GM21526 (cell line): ENCODE results near the gene SMIM17.
"Not testable (repeated sequence)": the region's sequence is repeated elsewhere in the genome, so short reads cannot be mapped to it uniquely, and the experiment has no call there.

ENCODE experiments used
- ATAC-seq: cut with Tn5 transposase; IDR thresholded peaks from one replicate; pipeline ENCODE4 v1.9.1; 2021; ENCODE audit warnings: moderate library complexity; ENCODE audit not compliant: unreplicated experiment, low FRiP score

The SMIM17 gene

DNA sequence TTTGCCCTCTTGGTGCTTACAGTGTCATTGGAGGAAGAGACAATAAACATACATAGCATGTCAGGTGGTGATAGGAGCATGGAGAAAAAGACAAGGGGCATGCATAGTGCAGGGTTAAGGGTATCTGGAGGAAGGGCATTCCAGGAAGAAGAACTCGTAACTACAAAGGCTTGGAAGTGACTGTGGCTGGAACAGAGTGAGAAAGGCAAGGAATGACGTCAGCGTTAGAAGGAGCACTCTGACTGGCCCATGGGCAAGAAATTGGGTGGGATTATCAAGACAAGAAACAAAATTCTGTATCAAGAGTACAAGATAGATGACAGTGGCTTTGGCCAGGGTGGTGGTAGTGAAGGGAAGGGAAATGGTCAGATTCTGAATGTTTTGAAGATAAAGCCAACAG lies 11.2 kb downstream of the SMIM17 start:
- no peak for ATAC-seq

DNA sequence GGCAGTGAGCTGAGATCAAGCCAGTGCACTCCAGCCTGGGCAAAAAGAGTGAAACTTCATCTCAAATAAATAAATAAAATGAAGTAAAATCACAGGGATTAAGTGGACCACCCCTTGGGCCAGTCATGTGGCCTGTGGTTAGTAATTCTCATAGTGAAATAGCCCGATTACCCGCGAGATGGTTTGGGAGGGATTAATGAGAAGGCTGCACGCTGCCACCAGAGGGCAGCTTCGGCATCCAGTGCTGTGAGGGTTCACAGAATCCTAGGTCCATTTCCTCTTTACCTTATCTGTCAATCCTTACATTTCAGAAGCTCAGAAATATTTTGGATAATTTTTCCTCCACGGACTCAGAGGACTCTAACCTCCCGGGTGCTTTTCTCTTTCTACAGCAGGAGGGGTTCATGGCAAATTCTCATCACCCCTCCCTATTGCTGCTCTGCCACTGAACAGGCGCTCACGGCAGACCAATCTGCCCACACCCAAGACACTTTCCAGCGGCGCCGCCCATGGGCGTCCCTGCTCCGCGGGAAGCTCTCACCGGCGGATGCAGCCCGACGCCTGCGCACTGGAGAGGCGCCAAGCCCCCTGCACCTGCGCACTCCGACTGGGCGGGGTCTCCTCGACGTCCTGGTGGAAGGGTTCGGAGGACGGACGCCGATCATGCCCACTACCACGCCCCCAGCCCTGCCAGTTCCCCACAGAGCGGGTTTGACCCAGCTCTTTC lies 17.6 kb downstream of the SMIM17 start:
- no peak for ATAC-seq

DNA sequence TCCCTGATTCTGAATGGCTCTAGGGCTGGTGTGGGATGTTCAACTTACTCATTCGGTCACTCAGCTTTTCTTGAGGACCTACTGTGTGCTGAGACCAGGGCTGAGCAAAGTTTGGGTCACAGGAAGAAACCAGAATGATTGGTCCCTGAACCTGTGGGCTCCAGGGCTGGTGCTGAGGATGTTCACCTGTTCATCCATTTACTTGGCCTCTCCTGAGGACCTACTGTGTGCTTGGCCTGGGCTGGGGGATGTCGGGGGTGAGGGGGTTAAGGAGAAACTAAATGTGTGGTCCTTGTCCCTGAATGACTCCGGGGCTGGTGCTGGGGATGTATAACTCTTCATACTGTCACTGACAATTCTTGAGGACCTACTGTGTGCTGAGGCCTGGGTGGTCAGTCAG lies 18.3 kb downstream of the SMIM17 start:
- ATAC-seq: no peak

DNA sequence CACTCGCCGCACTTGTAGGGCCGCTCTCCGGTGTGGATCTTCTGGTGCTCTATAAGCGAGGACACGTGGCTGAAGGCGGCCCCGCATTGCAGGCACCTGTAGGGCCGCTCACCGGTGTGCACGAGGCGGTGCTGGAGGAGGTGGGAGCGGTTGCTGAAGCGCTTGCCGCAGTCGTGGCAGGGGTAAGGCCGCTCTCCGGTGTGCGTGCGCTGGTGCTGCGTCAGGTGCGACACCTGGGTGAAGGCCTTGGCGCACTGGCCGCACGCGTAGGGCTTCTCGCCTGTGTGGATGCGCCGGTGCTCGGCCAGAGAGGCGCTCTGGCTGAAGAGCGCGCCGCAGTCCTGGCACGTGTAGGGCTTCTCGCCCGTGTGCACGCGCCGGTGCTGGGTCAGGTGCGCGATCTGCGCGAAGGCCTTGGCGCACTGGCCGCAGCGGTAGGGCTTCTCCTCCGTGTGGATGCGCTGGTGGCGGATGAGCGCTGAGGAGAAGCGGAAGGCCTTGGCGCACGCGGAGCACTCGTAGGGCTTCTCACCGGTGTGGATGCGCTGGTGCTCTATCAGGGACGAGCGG lies 21.1 kb downstream of the SMIM17 start:
- ATAC-seq: no peak

DNA sequence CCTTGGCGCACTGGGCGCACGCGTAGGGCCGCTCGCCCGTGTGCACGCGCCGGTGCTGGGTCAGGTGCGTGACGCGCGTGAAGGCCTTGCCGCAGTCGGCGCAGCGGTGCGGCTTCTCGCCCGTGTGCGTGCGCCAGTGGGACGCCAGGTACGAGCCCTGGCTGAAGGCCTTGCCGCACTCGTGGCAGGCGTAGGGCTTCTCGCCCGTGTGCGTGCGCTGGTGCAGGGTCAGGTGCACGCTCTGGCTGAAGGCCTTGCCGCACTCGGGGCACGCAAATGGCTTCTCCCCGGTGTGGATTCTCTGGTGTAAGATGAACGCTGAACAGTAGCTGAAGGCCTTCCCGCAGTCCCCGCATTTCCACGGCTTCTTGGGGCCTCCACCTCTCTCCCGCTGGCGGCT lies 21.6 kb downstream of the SMIM17 start:
- no peak for ATAC-seq

DNA sequence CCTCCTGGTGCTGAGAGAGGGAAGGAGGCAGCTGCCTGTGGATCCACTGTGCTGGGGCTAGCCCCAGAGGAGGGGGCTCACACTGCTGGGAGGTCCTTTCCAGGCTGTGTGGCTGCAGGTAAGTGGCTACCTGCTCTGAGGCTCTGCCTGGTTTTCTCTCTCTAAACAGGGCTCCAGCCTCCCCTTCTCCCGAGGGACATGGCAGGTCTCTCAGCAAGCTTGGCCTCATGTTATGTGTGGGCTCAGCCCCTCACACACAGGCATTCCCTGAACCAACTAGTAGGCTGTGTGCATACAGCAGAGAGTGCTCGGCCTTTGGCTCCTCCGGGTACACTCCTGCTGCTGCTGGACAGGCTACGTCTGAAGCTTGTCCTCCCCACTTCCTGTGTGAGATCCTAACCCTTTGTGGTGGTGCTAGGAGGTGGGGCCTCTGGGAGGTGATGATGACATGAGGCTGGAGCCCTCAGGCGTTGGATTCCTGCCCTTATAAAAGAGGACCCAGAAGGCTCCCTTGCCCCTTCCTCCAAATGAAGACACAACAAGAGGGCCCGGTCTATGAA lies 24.4 kb downstream of the SMIM17 start:
- no peak for ATAC-seq

DNA sequence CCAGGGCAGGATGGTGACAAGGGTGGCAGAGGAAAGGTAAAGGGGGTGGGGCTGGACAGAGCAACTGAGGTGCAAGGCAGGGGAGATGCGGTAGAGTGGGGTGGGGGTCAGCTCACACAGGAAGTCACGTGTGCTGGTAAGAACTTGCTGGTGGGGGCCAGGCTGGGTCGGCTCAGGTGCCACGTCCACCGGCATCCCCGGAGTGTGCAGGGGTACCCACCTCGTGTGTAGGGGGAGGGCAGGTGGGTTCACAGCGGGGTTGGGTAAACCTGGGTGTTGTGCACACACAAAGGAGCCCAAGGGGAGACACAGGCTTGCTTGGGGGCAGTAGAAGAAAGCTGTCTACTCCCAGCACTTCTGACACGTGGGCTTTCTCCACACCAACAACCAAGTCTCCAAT lies 25.7 kb downstream of the SMIM17 start:
- ATAC-seq: no peak

DNA sequence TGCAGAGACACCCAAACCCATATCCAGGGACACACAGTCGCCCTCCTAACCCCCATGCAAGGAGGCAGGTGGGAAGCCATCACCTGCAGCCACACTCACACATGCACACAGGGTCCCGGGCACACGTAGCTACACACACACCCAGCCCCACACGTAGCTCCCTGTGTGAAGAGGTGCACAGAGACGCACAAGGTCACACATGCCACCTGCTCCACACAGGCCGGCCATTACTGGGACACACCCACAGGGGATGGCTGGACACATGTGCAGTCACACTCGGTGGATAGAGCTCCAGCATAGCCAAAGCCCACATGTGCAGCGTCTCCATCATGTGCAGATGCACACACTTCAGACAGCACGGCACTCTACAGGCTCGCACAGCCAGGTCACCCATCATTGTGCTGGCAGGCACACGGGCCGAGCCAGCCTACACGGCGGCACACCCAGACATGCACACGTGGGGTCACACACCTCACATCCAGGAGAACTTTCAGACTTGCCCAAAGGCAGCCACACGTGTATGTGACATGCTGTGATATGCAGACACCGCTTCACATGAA lies 27.5 kb downstream of the SMIM17 start:
- ATAC-seq: no peak

DNA sequence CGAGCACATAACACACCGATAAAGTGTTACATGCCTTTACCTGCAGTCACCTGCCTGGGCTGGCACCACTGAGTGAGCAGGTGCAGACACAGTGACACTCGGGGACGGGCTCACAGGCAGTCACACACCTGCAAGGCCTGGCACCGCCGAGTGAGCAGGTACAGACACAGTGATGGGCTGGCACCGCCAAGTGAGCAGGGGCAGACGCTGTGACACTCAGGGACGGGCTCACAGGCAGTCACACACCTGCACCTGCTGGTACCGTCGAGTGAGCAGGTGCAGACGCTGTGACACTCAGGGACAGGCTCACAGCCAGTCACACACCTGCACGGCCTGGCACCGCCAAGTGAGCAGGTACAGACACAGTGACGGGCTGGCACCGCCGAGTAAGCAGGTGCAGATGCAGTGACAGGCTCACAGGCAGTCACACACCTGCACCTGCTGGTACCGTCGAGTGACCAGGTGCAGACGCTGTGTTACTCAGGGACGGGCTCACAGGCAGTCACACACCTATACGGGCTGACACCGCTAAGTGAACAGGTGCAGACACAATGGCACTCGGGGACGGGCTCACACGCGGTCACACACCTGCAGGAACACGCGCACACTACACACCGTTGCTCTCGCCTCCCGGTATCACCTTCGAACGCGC lies 28.1 kb downstream of the SMIM17 start:
- no peak for ATAC-seq

DNA sequence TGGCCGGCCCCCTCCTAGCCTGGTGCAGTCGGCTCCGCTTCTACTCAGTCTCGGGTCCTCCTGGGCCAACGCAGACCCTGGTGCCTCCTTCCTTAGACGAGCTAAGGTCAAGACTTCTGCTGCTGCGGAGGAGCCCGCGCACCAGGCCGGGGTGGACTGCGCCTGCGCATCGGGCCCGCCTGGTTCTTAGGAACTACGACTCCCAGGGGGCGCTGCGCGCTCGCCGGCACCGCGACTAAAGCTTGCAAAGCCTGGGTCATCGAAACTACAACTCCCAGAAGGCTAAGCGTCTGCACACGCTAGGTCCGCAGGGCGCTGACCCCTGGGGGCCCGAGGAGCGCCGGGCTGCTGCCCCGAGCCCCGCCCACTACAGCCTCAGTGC lies 28.6 kb downstream of the SMIM17 start, which contains the start of gene ZNF835:
Gene ZNF835, minus strand, starts transcription at position 145 of the 382 bp plus-strand sequence. CDS start 6,559 bp downstream, outside the sequence.
- no peak for ATAC-seq

DNA sequence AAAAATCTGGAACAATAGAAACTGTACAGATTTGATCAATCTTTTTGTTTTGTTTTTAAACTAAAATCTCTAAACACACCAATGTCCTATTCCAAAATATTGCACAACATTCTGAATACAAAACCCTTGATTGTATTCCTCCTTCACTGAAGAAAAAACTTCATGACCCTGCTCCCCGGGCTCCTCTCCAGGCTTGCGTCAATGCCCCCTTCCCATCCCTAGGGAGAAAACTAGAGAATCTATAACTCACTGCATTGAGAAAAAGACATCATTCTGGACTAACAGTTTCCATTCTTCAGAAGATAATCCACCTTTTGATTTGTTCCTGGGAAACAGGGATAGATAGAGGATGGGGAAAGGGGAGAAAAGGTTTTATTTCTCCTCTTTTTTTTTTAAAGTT lies 29.7 kb downstream of the SMIM17 start:
- ATAC-seq: not testable (repeated sequence)

DNA sequence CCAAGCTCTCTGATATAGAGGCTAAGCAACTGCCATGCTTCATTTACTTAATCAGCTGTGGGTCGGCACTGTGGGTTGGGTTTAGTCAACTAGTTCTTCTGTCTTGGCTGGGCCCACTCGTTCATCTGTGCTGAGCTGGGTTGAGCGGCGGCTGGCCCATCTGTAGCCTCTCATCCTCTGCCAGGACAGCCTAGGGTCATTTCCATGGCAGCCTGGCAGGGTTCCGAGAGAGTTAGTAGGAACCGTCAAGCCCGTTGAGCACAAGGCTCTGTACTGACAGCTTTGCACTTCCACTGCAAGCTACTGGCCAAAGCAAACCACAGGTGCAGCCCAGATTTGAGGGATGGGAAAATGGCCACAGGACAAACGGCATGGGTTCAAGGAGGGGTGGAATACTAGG lies 35.2 kb downstream of the SMIM17 start:
- ATAC-seq: no peak

DNA sequence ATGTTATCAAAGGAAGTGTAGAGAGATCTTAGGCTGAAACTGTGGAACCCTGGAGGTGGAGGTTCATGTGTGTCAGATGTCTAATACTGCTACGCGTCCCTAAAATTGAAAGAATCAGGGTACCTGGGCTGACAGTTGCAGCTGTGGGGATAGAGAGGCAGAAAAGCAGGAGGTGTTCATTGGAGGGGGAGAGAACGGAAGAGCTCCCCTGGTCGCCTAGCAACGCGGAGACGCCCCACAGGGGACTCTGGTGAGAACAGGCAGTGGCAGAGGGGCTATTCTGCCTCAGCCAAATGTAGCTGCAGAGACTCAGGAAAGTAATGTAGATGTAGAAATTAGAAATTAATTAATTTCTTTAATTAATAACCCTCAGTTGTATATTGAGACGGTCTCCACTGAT lies 38.7 kb downstream of the SMIM17 start:
- no peak for ATAC-seq

DNA sequence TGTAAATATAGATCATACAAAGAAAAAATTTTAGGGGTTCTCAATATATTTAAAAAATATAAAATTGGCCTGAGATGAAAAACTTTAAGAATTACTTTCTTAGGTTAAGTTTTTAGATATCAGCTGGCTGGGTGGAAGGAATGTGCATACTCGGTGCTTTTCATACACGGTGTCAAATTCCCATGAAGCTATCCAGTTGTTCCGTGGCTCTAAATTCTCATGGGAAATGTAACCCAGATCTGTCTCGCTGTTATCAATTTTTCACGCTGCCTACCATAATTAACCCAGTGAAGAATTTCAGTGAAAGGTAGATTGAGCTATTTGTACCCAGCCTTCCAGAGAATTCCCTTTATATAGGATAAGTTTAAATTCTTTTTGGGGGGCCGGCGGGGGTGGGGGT lies 40.2 kb downstream of the SMIM17 start:
- no peak for ATAC-seq

DNA sequence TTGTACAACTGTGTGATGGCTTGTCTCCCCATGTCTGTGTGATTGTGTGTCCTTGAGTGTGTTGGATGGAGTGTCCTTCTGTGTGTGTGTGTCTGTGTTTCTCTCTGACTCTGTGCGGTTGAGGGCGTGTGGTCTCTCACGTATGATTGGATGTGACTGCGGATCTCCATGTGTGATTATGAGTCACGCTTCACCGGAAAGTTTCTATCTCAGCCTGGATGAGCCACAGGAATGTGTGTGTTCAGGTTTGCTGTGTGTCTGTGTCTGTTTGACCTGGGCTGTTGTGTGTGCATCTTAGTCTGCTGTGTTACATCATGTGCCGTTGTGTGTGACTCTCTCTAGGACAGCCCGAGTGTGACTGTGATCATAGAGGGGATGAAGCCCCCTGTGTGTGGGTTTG lies 44.1 kb downstream of the SMIM17 start:
- ATAC-seq: no peak

DNA sequence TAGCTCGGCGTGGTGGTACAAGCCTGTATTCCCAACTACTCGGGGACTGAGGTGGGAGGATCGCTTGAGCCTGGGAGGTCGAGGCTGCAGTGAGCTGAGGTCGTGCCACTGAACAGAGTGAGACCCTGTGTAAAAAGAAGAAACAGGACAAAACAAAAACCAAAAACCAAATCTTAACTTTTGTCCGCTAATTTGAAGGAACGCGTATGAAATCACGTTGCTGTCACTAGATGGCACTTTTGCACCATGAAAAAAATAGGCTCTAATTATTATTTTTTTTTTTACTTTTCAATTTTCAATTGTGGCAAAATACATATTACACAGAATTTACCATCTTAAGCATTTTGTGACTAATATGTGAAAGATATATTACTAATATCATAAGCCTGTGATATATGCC lies 46.2 kb downstream of the SMIM17 start:
- ATAC-seq: no peak

DNA sequence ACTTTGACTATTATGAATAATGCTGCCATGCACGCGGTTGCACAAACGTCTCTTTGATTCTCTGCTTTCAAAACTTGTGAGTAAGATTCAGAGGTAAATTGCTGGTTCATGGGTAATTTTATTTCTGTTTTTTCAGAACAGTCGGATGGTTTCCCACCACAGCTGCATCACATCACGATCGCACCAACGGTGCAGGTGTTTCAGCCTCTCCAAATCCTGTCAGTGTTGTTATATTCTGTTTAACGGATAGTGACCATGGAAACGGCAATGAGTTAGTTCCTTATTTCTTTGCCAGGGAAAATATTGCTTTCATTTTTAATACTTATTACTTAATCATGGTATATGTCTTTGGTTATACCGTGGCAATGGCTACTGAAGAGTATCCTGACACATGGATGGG lies 47.7 kb downstream of the SMIM17 start:
- ATAC-seq: no peak

DNA sequence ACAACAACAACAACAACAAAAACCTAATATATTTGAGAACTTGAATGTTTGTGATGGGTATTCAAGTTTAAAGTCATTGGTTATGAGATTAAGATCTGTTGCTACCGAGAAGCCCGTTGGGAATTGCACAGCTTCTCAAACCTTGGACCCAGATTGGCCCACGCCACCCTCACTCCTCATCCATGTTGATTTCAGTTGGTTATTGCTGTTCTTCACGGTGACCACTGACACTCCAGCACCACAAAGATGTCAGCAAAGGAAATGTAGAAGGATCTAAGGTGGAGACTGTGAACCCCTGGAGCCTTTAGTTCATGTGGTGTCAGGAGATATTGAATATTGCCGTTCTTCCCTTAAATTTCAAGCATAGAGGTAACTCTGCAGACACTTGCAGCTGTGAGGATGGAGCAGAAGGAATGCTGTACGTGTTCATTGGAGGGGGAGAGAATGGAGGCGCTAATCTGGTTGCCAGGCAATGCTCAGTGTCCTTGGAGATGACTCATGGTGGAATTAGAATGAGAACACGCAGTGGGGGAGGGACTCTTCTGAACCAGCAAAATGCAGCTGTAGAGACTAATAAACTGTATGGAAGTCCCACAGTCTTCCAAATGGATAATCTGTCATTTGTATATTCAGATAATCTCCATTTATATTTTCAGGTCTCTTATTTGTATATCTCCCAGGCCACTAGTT lies 49.4 kb downstream of the SMIM17 start:
- no peak for ATAC-seq

DNA sequence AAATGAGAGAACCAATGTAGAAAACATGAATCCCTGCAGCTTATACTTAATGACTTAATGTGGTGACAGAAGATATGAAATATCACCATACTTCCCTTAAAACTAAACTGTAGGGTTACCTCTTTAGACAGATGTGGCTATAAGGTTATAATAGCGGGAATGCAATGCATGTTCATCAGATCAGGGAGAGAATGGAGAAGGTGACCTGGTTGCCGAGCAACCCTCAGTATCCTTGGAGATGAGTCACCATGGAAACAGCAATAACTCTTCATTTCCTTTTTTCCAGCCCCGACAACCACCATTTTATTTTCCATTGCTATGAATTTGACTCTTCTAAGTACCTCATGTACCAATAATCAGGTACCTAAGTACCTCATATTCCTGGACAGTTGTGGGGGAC lies 56.6 kb downstream of the SMIM17 start:
- ATAC-seq: no peak

DNA sequence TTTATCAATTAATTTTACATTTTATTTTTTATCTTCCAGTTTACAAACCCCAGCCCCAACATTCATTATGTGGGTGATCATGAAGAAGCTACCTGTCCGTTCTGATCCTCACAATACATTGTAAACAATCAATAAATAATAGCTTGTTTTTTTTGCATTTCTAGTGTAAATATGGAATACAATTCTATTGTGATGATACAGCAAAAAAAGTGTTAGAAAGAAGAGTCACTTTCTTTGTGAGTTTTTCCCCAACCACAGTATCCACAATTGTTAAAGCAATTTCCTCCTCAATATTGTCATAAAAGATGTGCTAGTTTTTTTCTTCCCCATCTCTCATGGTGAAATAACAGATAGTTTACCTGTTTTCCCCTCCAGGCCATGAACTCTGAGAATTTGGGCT lies 58.9 kb downstream of the SMIM17 start:
- no peak for ATAC-seq

DNA sequence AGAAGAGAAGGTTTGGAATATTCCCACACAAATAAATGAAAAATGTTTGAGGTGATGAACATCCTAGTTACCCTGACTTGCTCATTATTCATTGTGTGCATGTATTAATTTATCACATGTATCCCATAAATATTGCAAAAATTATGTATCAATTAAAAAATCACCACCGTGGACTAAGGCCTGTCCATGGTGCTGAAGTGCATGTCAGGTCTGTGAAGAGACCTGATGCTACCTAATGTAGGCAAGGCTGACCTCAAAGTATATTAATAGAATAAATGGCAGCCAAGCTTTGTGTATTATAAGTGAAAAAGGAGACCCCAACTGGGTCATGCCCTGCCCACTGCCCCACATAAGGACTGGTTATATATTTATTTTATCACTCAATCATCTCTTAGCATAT lies 63.0 kb downstream of the SMIM17 start:
- no peak for ATAC-seq
